GM19099 (cell line): ENCODE data around the gene TBC1D21.

Experiments
- POLR2A ChIP-seq: IDR thresholded peaks from 3 replicates; pipeline ENCODE4 v1.6.1; 2011; ENCODE audit warnings: low read depth; ENCODE audit not compliant: insufficient read length; ENCODE audit errors: extremely low read depth

TBC1D21 gene

DNA sequence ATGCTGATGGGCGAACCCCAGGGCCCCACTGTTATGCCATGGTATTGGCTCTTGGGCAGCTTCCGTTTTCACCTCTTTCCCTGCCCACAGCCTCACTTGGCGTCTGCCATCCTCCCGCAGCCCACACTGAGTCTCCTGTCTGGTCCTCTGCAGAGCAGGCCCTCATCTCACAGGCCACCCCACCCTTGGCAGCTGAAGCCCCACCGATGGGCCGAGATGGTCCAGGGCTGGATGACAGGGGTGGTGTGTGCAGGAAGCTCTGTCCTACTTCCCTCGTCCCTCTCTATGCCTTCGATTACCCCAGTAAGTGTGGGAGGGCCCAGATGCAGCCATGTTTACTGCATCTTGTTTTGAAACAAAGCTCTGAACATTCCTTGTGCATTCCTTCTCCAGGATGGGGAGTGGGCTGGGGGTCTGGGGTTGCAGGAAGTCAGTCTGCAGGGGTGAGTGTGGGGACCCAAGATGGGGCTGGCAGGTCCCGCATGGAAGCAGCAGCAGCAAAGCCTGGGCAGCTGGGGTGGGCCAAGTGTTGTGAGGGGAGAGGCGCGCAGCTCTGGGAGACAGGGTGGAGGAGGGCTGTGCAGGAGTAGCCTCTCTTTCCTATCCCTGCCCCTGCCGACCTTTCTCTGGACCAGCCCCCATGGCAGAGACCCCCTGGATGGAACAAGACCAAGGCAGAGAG is 20.9 kb downstream of the TBC1D21 start:
- TF ChIP-seq POLR2A, result no peak

DNA sequence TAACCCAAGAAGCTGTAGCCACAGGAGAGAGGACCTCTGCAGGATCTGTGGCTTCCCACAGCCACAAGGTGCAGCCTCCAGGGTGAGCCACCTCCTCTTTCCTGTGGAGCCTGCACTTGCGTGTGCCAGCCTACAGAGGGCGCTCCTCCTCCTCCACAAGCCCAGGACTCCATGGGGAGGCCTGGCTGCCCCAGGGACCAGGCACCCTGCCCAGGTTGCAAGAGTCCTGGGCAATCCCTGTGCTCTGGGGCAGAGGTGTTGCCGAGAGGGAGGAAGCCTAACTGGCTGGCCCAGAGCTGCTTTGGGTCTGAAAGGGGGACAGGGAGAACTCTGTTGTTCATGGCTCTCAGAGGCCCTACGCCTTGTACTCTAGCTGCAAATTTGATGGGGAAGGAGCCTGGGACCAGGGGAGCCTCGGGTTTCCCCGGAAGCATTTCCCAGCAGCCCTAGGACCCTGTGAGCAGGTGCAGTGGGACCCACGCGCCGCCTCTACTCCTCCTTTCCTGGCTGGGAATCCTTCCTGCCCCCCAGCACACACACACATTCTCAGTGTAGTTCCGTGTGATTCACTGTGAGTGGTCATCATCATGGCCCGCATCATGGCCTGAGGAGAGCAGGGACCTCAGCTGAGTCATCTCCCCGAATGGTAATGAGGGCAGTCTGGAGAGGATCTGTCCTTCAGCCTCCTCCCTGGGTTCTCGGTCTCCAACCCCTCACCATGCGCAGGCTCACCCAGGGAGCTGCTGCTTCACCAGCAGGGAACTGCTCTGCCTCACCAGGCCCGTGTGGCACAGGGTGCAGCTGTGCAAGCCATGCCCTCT is 24.3 kb downstream of the TBC1D21 start:
- TF ChIP-seq POLR2A, result no peak

DNA sequence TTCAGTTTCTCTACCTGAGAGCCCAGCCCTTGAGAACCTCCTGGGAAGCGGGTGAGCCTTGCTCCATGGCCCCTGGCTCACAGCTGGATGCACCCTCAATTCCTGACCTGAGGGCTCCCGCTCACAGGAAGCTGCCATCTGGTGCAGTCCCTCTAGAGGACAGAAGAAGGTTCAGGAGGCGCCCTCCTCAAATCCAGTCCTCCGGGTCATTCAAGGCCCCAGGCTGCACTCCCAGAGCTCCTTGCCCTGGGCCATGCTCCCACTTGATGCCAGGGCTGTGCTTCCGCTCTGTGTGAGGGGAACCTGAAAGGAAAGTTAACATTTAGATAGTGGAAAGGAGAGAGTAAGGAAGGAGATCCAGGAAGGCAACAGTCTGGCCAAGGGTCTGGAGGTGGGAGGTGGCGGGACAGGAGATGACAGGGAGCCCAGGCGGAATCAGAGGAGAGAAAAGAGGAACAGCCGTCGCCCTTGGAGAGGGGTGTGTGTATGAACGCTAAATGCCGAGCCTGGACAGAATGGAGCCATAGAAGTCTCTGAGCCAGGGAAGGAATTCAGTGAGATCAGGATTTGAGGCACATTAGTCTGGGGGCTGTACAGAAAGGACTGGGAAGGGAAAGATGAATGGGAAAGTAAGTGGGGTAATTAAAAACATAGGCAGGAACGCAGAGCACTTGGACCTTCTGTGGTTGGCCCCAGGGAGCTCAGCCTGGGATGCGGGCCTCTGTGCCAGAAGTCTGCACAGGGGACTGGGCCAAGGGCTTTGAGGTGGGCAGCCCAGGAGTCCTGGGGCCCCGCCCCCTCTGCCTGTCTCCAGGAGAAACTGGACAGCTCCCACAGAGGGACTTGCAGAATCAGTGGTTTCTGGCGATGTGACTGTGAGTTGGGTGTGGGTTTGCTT is 26.1 kb downstream of the TBC1D21 start:
- TF ChIP-seq POLR2A, result no peak

DNA sequence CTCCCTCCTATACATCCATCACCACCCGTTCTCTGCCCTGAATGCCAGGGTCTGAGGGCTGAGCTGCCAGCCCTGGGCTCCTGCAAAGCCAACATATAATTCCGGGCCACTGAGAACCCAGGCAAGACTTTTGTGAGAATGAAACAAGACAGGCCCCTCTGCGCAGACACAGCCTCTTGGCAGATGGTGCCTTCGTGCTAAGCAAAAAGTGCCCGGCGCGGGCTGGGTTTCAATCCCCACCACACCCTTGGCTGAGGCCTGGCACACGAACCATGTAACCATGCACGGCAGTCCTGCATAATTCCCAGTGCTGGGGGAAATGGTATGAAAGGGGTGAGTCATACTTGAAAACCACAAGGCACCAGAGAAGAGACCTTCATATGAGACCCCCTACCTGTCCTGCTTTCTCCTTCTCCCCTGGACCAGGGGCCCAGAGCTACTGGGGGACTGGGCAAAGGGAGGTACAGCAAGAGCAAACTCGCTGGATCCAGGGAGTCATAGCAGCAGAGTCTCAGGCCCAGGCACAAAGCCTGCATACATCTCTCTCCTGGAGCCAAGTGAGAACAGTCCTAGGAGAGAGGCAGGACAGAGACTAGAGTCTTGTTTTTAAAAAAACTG is 26.8 kb downstream of the TBC1D21 start:
- TF ChIP-seq POLR2A, result no peak

GRCh38 chr15:73901126-73901810 is 27.9 kb downstream of the TBC1D21 start:
- no peak for TF ChIP-seq POLR2A

DNA sequence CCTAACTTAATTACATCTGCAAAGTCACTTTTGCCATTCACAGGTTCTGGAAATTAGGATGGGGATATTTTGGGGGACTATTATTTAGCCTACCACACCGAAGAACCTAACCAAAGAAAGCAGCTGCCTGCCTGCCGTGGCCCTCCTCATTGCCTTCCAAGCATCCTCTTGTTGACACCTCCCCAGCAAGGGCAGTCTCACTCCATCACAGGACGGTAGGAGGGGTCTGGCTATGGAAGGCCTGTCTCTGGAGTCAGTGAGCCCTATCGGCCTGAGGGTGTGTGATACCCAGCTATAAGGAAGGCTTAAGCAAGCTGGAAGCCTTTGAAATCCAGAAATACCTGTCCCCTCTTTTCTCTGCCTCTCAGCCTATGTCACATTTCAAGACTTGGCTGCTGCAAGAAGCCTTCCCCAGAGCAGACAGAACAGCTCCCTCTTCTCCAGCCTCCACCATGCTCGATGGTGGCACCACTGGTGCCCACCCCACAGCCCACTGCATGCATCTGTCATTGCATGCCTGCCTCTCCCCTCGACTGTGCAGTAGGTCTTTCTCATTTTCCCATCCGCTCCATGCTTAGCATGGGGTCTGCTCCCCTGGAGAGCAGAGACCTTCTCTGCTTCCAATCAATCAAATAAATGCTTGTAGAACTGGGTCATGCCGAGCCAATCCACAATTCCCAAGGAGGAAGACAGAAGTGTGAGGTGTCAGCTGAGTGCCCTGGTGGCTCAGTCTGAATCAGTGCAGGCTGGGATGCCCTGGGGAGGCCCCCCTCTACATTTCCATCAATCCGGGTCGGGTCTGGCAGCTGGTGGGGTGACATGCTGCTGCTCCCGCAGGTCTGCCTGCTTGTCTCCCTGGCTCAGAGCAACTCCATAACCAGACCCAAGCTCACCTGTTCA is 29.0 kb downstream of the TBC1D21 start:
- TF ChIP-seq POLR2A, result no peak

GRCh38 chr15:73904026-73904815 is 30.9 kb downstream of the TBC1D21 start:
- no peak for TF ChIP-seq POLR2A

DNA sequence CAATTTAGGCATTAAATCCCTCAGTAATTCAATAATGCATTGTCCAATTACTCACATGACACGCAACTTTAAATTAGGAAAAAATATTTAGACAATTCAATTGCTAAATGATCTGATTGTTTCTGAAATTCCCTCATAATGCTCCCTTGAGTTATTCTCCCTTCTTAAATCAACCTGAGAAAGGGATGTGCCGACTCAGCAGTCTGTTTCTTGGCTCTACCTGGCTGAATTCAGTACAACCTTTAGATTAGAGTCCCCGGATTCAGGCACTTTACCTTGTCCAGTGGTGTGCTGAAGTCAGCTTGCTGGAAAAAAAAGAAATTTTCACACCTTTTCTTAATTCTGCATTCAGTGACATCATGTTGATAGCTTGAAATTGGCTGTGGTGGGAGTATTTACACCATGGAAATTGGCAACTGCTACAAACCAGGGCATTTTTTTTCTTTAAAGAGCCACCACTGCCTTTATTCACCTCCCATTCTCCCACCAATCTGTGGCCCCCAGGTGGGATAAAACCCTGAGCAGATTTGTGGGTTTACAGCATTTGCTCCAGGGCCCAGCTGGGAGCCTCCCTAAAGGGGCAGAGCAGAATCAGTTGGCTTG is 32.0 kb downstream of the TBC1D21 start:
- no peak for TF ChIP-seq POLR2A

- no peak for TF ChIP-seq POLR2A
Measured at GRCh38 chr15:73906346-73907034, 33.1 kb downstream of the TBC1D21 start.

DNA sequence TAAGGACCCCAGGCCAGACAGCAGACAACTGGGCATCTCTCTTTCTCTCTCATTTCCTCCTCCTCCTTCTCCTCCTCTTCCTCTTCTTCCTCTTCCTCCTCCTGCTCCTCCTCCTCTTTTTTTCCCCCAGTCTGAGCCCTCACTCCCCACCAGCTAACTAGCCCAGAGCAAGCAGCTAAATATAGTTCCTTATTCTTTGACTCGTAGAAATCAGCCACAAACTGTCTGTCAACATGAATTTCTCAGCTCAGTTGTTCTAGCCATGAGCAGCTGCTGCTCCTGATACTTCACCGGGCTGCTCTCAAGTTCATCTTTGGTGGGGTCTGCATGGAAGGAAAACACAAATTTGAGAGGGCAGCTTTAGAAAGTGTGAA is 33.7 kb downstream of the TBC1D21 start:
- no peak for TF ChIP-seq POLR2A

- no peak for TF ChIP-seq POLR2A
Measured at GRCh38 chr15:73908030-73908821, 34.9 kb downstream of the TBC1D21 start.
